T follicular helper cell (primary cell): Measurements from ENCODE around the gene ASH1L.
"Not testable (repeated sequence)": the region's sequence is repeated elsewhere in the genome, so short reads cannot be mapped to it uniquely, and the experiment has no call there.

Experiments
- DNase-seq: peaks from one replicate; pipeline ENCODE4 v3.0.0-alpha.2; 2020; ENCODE audit warnings: low read depth

ASH1L gene

GRCh38 chr1:155437405-155437804 lies 125.2 kb downstream of the ASH1L start:
- DNase-seq, result no peak

- not testable (repeated sequence) for DNase-seq
Observed at GRCh38 chr1:155433831-155434389, 128.7 kb downstream of the ASH1L start.

- DNase-seq, result not testable (repeated sequence)
Observed at GRCh38 chr1:155433128-155433830, 129.3 kb downstream of the ASH1L start.

GRCh38 chr1:155424091-155424490 lies 138.5 kb downstream of the ASH1L start:
- DNase-seq, result no peak

- no peak for DNase-seq
Observed at GRCh38 chr1:155420788-155421187, 141.8 kb downstream of the ASH1L start.

GRCh38 chr1:155411840-155412239 lies 150.8 kb downstream of the ASH1L start:
- not testable (repeated sequence) for DNase-seq

GRCh38 chr1:155410931-155411330 lies 151.7 kb downstream of the ASH1L start:
- DNase-seq, result no peak

- no peak for DNase-seq
Observed at GRCh38 chr1:155396874-155397476, 165.6 kb downstream of the ASH1L start.

- no peak for DNase-seq
Observed at GRCh38 chr1:155392898-155393411, 169.6 kb downstream of the ASH1L start.

- DNase-seq, result no peak
Observed at GRCh38 chr1:155389826-155390225, 172.8 kb downstream of the ASH1L start.

GRCh38 chr1:155385836-155386235 lies 176.8 kb downstream of the ASH1L start:
- DNase-seq, result not testable (repeated sequence)

GRCh38 chr1:155383406-155383805 lies 179.2 kb downstream of the ASH1L start:
- DNase-seq, result no peak

GRCh38 chr1:155379631-155380090 lies 182.9 kb downstream of the ASH1L start:
- no peak for DNase-seq

GRCh38 chr1:155379180-155379579 lies 183.4 kb downstream of the ASH1L start:
- no peak for DNase-seq

GRCh38 chr1:155360051-155360450 lies 202.6 kb downstream of the ASH1L start:
- no peak for DNase-seq

- DNase-seq, result no peak
Observed at GRCh38 chr1:155352631-155353030, 210.0 kb downstream of the ASH1L start.

GRCh38 chr1:155342842-155343241 lies 219.8 kb downstream of the ASH1L start:
- DNase-seq, result no peak

GRCh38 chr1:155339515-155340097 lies 223.0 kb downstream of the ASH1L start:
- no peak for DNase-seq

- no peak for DNase-seq
Observed at GRCh38 chr1:155334962-155335361, 227.6 kb downstream of the ASH1L start.

GRCh38 chr1:155329980-155330598 lies 232.5 kb downstream of the ASH1L start:
- DNase-seq, result no peak

- not testable (repeated sequence) for DNase-seq
Observed at GRCh38 chr1:155328856-155329255, 233.7 kb downstream of the ASH1L start.

- no peak for DNase-seq
Observed at GRCh38 chr1:155327981-155328380, 234.6 kb downstream of the ASH1L start.
